ENCODE data around the gene RMRP.

- TF ChIP-seq CTCF (conservative IDR thresholded peaks at IDR 0.05; ENCODE audit: low read length) (no peak), EZH2phosphoT487 (IDR thresholded peaks at IDR 0.05; ENCODE audit: borderline replicate concordance, low read depth, low read length) (no peak)
Measured at GRCh38 chr9:35680331-35681105, 22.7 kb upstream of the RMRP start.
